Measurements from ENCODE around the gene ZBED4.

GRCh38 chr22:49824185-49824925 is 29.3 kb upstream of the ZBED4 start:
- no peak for TF ChIP-seq CTCF (IDR thresholded peaks at IDR 0.05; ENCODE audit: low read depth, low read length, poor library complexity, severe bottlenecking)
- TF ChIP-seq EZH2phosphoT487 (IDR thresholded peaks at IDR 0.05; ENCODE audit: borderline replicate concordance, low read length): no peak
